ENCODE data around the gene OSBP.

Gene OSBP

DNA sequence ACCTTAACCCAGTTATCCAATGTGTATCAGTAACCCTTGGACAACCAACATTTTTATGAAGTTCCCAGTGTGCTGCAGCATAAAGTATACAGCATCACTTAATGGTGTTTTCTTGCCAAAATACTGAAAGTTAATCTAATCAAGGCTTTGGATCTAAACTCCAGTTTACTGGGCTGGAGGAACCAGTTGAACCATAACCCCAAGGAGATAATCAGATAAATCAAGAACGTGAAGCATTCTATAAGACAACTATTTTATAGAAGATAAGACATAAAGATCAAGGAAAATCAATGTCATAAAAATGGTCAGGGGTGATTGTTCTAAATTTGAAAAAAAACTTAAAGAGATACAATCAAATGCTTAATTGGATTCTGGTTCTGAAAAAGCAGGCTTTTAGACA lies 2.3 kb upstream of the OSBP start:
- no peak for DNase-seq (ENCODE audit: low spot score)
- in situ Hi-C loops (cut with MboI; ENCODE audit: low pct_unique_long_range_greater_than_20kb, low sequenced_read_pairs, unreplicated experiment), result no loop called here
- TF ChIP-seq, protein P1, sequence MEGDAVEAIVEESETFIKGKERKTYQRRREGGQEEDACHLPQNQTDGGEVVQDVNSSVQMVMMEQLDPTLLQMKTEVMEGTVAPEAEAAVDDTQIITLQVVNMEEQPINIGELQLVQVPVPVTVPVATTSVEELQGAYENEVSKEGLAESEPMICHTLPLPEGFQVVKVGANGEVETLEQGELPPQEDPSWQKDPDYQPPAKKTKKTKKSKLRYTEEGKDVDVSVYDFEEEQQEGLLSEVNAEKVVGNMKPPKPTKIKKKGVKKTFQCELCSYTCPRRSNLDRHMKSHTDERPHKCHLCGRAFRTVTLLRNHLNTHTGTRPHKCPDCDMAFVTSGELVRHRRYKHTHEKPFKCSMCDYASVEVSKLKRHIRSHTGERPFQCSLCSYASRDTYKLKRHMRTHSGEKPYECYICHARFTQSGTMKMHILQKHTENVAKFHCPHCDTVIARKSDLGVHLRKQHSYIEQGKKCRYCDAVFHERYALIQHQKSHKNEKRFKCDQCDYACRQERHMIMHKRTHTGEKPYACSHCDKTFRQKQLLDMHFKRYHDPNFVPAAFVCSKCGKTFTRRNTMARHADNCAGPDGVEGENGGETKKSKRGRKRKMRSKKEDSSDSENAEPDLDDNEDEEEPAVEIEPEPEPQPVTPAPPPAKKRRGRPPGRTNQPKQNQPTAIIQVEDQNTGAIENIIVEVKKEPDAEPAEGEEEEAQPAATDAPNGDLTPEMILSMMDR (IDR thresholded peaks at IDR 0.05; ENCODE audit: extremely low read depth, insufficient read depth, missing control alignments), result no peak

DNA sequence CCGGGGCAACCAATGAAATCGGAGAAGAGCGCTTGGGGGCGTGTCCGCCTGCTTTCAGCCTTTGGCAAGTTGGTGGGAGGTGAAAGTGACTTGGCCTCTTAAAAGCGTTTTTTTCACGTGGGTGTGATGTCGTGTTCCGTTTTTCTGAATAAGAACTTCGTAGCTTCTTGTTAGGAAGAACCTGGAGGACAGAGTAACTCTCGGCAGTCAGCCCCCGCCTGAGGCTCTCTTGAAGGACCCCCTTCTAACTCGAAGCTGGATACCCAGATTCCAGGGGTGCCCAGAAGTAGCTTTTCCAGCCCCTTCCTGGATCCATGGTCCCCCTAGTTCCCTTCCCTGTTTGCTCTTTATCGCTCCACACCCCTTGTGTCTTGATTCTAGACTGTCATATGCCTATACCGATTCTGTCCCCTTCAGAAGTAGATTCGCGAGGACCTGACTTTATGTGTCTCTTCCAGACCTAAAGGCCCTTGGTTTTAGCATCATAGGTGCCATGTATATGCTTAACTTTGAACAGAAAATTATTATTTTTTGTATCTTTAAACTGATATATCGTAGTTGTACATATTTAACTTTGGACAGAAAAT lies 915 bp upstream of the OSBP start:
- in situ Hi-C loops (cut with MboI; ENCODE audit: low pct_unique_long_range_greater_than_20kb, low sequenced_read_pairs, unreplicated experiment), result no loop called here
- no peak for DNase-seq (ENCODE audit: low spot score)
- TF ChIP-seq, protein P1 (IDR thresholded peaks at IDR 0.05; ENCODE audit: extremely low read depth, insufficient read depth, missing control alignments), result no peak

DNA sequence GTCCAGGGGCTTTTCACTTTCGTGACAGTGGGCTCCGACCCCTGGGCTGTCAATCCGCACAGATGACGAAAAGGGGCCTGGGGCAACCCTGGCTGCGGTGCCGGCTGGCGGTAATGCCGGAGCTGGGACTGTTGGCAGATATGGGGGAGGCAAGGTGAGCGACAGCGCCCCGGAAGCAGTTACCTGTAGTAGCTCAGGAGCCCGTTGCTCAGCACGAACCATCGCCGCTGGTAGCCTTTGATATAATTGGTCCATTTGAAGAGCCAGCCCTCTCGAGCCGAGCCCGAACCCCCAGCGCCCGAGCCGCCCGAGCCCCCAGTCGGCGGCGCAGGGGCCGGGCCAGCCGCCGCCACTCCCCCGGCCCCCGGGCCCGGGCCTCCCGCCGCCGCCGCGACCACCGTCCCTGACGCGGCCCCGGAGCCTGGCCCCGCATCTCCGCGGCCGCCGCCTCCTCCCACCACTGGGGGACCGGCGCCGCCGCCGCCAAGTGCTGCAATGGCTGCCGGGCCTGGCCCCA lies 396 bp downstream of the OSBP start:
- in situ Hi-C loops (cut with MboI; ENCODE audit: low pct_unique_long_range_greater_than_20kb, low sequenced_read_pairs, unreplicated experiment), result no loop called here
- TF ChIP-seq, protein P1 (IDR thresholded peaks at IDR 0.05; ENCODE audit: extremely low read depth, insufficient read depth, missing control alignments), result no peak

DNA sequence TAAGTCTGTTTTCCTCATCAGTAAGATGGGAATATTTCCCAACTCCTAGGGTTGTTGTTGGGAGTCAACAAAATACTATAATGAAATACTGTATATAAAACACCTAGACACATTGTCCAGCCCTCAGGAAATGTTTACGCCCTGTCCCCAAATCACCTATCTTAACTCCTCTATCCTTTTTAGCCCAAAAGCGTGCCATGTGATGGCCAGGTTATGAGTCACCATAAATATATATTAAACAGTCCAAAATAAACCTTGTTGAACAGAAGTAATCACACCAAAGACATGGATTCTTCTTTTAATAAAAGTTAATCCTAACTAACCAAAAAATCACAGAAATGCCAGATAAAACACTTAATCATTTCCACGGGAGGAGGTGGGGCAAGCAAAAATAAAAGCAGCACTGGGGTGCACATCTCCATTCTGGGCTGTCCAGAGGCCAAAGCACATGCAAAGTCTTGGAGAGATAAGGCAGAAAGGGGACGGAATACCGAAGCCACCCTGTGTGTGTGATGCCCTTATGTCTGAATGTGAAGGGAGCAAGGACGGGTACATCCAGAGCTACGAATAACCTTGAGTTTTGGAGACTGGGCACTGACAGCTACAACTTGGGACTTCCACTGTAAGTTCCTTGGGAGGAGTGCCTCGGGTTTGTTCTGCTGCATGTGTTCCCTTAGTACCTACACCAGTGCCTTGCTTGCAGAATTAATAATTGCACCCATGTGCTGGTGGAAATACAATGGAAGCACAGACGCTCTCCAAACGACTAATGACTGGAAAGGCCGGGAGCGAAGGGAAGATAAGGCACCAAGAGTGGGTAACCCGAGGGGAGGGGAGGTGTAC lies 1.1 kb downstream of the OSBP start:
- TF ChIP-seq, protein P1 (IDR thresholded peaks at IDR 0.05; ENCODE audit: extremely low read depth, insufficient read depth, missing control alignments), result no peak
- in situ Hi-C loops (cut with MboI; ENCODE audit: low pct_unique_long_range_greater_than_20kb, low sequenced_read_pairs, unreplicated experiment), result no loop called here
- no peak for DNase-seq (ENCODE audit: low spot score)

More for the DNA sequence above, 396 bp downstream of the OSBP start:
- DNase-seq (ENCODE audit: low spot score), result peak; percentile 50

DNA sequence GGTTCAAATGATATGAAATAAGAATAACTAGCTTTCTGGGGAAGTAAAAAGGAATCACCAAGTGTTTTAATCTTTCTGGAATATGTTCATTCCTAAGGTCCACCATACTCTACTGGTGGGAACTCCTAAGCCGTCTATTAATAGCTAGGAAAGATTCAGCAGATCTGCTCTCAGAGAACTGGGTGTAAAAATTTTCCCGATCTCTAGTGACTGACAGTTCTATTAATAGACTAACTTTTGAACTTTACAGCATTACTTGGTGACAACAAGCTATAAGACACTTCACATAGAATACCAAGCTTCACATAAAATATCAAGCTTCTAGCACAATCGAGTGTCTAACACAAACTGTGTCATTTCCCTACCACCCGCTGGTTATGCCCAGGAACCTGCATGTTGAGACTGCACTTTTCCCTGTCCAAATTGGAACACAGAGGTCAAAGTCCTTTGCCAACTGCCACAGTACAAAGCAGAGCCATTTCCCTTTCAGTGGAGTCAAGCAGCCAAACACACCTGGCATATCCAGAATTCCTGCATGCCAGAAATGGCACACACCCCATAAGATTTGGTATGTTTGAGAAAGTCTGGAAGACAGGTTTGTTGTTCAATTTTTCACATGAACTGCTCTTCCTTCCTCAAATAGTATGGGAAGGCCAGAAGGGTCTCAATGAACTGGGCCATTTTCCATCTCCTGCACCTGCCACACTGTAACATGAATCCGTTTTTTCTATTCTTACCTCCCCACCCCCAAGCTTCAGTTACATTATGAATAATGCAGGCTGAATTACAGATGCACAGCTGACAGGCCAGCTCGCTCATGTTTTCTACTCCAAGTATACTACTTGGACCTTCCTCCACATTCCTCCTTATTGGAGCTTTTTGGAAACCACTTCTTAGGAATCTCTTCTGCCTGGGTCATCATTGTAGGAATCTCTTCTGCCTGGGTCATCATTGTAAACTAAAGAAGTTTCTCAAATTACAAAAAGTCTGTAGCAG lies 3.7 kb downstream of the OSBP start:
- in situ Hi-C loops (cut with MboI; ENCODE audit: low pct_unique_long_range_greater_than_20kb, low sequenced_read_pairs, unreplicated experiment), result no loop called here
- TF ChIP-seq, protein P1 (IDR thresholded peaks at IDR 0.05; ENCODE audit: extremely low read depth, insufficient read depth, missing control alignments), result no peak
- no peak for DNase-seq (ENCODE audit: low spot score)

DNA sequence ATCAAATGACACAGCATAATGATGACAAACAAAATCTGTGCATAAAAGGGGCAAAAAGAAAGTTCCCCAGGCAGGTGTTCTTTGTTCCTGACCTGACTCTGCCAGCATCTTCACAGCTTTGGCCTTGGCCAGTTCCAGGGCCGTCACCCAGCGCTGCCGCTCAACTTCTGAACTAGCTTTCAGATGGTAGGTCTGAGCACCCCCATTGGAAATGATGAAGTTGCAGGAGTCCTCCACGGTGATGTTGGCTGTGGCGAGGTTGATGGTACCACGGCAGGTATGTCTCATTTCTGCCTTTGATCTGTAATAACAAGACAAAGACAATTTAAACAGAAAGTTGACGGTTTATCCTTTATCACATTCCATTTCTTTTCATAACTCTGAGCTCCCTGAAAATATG lies 5.3 kb downstream of the OSBP start:
- TF ChIP-seq, protein P1 (IDR thresholded peaks at IDR 0.05; ENCODE audit: extremely low read depth, insufficient read depth, missing control alignments), result no peak
- in situ Hi-C loops (cut with MboI; ENCODE audit: low pct_unique_long_range_greater_than_20kb, low sequenced_read_pairs, unreplicated experiment), result no loop called here
- no peak for DNase-seq (ENCODE audit: low spot score)
